ENCODE measurements around the gene KDM7A. TPM values are rescaled to one million over a fixed set of nuclear protein-coding genes. Genes with fewer than 3 reads are reported as not detected.

The KDM7A gene
- 1.3 to 2.9 TPM (median 2.2 TPM) in 5 replicates for total RNA-seq (2022; extraction: Qiagen RNA extraction)

GRCh38 chr7:140176811-140177702 is at the start of gene KDM7A:
Gene KDM7A, minus strand, starts transcription at chr7:140176983. Its CDS starts 46 bp downstream, at chr7:140176937.

GRCh38 chr7:140062528-140063299 is 114.1 kb downstream of the KDM7A start, which contains the start of gene PARP12:
Gene PARP12, minus strand, starts transcription at chr7:140062951. Its CDS starts 104 bp downstream, at chr7:140062847.

Other genes starting within 250 kb of the KDM7A start
- gene PARP12, start 114.0 kb downstream of the KDM7A start, total RNA-seq (2022; extraction: Qiagen RNA extraction), result 18.0 to 21.5 TPM (median 19.7 TPM) in 5 replicates
- gene SLC37A3, start 221.5 kb upstream of the KDM7A start, total RNA-seq (2022; extraction: Qiagen RNA extraction), result 23.0 to 30.6 TPM (median 26.6 TPM) in 5 replicates
- not detected in 5 replicates for gene RAB19, start 227.1 kb upstream of the KDM7A start, total RNA-seq (2022; extraction: Qiagen RNA extraction)

Measured in A549 treated with AZD2906 at 1 μM for 4 hours (cell line).